NCI-H128 (cell line): ENCODE results near the gene TERT.

Experiments used
- DNase-seq: peaks from one replicate; lab custom pipeline; 2025; ENCODE audit not compliant: unreplicated experiment; lab: John Stamatoyannopoulos, UW

TERT gene

DNA sequence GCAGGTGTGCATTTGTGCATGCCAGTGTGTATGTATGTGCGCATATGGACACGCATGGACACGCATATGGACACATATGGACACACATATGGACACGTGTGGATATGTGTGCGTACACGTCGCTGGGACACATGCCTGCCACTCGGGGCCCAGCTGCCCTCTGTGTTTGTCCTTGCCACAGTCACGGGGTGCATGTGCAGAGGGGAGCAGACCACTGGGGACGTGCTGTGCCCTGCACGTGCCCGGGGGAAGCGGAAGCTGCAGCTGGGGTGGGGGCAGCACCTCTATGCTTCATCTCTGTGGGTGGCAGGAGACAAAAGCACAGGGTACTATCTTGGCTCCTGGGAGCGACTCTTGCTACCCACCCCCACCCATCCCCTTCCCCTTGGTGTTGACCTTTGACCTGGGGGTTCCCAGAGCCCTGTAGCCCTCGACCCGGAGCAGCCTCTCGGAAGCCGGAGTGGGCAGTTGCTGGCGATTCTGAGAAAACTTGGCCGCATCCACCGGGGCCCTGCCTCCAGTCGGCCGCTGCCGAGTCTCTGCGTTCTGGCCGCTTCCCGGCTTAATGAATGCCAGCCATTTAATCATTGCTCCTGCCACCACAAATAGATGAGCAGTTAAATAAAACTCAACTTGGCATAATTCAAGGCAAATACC lies 72.1 kb downstream of the TERT start:
- DNase-seq = no peak

DNA sequence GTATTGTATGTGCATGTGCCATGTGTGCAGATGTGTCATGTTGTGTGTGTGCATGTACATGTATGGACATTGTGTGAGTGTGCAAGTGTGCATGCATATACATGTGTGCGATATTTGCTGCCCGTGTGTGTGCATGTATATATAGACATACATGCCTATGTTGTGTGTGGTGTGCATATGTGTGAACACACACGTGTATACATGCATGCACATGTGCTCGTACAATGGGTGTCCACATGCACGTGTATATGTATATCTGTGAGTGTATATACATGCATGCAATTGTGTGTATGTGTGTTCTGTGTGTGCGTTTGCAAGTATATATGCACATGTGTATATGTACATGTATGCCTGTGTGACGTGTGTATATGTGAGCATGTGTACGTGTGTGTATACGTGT lies 72.7 kb downstream of the TERT start:
- no peak for DNase-seq

DNA sequence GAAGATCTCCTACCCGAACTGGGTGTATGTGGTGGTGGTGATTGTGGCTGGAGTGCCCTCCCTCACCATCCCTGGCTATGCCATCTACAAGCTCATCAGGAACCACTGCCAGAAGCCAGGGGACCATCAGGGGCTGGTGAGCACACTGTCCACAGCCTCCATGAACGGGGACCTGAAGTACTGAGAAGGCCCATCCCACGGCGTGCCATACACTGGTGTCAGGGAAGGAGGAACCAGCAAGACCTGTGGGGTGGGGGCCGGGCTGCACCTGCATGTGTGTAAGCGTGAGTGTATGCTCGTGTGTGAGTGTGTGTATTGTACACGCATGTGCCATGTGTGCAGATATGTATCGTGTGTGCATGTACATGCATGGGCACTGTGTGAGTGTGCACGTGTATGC lies 73.1 kb downstream of the TERT start:
- DNase-seq = no peak

DNA sequence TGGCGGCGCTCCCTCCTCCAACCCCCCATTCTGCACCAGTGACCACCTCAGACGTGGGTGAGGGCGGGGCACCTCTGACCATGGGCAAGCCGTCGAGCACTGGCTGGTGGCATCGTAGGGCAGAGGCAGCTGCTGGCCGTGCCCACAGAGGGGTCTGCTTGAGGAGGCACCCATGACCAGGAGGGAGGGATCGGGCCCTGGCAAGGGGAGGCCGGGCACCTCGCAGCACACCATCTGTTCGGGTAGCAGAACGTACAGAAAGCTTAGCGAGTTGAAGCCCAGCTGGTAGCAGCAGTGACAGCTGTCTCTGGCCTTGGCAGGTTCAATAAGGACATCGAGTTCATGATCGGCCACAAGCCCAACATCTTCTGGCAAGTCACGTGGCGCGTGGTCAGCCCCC lies 74.0 kb downstream of the TERT start:
- no peak for DNase-seq

DNA sequence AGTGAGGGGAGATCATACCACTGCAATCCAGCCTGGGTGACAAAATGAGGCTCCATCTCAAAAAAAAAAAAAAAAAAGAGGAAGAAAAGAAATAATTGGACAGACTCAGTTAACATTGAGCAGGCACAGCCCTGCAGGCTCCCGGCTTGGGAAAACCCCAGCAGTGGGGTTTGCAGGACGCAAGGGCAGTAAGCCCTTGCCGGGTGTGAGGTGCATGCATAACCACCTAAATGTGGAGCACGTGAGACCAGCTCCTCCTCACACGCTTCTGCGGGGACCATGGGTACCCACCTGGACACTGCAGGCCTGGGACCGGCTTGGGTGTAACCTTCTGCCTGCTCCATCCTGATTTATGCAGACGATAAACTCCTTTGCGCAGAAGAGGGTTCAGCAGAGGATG lies 74.5 kb downstream of the TERT start:
- DNase-seq = no peak

DNA sequence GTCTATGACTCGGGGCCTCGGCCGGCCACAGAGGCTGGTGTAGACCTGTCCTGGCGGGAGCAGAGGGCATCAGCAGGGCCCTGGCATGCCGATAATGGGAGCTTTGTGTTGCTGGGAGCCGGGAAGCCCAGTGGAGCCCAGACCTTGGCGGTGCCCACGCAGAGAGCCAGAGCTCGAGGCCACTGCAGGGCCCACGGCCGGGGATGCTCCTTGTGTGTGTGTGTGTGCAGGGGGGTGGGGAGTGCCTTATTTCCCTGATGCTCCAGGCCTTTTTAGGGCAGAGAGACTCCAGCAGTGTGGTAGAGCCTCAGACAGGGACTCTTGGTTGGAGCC lies 75.1 kb downstream of the TERT start:
- DNase-seq = no peak

DNA sequence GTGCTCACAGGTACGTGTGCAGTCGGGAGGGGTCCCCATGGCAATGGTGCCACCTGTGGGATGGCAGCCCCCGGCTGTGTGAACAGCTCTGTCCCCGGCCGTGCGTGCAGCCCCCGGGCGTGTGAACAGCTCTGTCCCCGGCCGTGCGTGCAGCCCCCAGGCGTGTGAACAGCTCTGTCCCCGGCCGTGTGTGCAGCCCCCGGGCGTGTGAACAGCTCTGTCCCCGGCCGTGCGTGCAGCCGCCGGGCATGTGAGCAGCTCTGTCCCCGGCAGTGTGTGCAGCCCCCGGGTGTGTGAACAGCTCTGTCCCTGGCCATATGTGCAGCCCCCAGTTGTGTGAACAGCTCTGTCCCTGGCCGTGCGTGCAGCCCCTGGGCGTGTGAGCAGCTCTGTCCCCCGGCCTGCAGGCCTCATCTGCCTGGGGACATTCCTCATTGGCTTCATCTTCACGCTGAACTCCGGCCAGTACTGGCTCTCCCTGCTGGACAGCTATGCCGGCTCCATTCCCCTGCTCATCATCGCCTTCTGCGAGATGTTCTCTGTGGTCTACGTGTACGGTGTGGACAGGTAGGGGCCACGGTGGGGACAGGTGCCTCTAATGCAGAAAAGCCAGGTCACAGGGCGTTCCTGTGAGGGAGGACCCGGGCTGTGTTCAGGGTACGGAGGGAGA lies 75.6 kb downstream of the TERT start:
- DNase-seq = no peak

DNA sequence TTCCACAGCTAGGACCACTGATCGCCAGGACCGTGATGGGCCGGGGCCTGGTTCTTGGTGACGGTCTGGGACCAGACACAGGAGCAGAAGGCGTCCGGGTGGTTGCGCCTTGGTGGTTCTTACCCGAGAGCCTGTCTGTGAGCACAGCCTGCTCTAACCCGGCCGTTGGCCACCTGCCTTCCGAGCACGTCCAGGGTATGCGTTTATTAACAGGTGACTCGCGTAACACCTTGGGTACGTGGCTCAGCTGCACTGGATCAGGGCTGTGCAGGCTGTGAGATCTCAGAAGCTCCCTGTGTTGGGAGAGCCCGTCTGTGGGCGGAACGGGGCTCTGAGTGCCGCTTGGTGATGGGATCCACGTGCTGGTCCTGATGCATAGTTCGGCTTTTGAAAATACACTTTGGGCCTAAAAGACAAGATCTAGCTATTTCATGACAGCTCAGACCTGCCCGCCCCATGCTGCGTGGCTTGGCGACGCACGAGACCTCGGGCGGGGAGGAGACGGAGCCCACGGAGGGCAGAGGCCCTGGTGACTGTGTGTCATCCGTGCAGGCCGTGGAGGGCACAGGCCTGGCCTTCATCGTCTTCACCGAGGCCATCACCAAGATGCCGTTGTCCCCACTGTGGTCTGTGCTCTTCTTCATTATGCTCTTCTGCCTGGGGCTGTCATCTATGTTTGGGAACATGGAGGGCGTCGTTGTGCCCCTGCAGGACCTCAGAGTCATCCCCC lies 76.4 kb downstream of the TERT start:
- DNase-seq = no peak

DNA sequence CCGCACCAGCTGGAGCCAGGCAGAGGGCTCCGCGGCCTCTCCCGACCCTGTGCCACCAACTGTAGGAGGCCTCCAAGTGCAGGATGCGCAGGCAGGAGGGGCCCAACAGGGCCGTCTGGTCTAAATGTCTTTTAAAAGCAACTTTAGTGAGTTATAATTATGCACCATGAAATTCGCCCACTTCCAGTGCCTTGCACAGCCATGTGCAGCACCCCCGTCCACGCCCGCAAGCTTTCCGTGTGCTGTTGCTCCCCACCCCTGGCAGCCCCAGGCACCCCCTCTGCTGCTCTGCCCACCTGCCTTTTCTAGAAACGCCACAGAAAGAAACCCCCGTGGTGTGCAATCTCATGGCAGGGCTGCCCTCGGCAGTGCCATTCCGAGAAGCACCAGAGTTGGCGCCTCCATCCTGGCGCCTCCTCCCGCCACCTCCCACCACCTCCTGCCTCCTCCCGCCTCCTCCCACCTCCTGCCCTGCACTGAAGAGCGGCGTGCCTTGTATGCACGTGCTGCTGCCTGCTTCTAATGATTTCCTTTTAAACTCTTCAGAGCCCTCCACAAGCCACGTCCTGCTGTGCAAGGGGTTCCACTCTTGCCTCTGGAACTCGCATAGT lies 77.2 kb downstream of the TERT start:
- DNase-seq = peak; percentile 18

DNA sequence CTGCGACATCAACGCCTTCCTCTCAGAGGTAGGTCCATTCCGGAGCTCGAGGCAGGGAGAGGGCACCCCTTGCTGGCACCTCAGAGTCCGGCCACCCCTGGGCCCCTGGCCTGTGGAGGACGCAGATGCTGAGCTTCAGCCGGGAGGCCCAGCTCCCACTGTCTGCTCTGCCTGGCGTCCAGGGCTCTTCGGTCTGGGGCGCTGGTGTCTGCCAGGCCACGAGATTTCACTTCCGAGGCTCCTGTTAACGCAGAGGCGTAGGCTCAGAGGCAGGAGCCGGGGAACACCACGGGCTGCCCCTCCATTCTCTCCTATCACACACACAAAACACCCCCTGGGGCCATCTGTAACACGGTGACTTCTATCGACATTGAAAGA lies 78.0 kb downstream of the TERT start:
- no peak for DNase-seq

DNA sequence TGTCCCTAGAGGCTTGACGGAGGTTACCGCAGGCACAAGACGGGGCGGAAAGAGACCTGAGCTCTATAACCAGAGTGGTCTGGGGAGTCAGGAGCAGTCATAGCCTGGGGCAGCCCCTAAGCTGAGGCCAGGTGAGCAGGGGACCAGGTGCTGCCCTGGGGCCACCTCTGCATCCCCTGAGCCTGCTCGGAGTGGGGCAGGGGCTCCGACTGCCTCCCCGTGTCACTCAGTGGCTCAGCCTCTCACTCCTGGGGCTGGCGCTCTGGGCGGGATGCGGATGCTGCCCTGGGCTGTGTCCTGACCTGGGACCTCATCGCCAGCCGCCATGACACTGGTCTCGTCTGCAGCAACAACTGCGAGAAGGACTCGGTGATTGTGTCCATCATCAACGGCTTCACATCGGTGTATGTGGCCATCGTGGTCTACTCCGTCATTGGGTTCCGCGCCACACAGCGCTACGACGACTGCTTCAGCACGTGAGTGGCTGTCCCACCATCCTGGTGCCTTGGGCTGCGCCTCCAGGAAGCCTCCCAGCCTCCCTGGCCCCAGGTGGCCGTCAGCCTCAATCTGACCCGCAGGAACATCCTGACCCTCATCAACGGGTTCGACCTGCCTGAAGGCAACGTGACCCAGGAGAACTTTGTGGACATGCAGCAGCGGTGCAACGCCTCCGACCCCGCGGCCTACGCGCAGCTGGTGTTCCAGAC lies 78.5 kb downstream of the TERT start:
- no peak for DNase-seq

DNA sequence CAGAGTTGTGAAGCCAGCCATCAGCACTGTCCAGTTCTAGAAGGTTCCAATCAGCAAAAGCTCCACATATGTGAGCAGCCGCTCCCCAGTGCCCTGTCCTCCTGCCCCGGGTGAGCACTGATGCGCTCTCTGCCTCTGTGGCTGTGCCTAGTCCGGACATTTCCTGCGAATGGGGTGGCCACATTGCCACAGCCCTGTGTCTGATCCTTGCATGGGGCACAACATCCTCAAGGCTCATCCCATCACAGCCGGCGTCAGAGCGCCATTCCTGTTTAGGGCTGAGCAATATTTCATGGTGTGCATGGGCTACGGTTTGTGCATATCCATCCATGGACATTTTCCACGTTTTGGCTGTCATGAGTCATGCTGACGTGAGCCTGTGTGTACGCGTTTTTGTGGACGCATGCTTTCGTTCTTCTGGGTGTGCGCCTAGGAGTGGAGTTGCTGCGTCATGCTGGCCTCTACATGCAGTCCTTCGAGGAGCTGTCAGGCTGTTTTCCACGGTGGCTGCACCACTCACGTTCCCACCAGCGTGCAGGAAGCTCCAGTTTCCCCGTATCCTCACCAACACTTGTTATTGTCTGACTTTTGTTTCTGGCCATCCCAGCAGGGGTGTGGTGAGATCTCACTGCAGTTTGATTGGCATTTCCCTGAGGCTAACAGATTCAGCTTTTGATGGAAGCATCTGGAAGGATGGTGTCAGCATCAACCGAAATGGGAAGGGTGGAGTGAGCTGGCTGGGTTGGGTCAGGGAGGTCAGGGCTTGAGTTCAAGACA lies 79.4 kb downstream of the TERT start:
- no peak for DNase-seq

DNA sequence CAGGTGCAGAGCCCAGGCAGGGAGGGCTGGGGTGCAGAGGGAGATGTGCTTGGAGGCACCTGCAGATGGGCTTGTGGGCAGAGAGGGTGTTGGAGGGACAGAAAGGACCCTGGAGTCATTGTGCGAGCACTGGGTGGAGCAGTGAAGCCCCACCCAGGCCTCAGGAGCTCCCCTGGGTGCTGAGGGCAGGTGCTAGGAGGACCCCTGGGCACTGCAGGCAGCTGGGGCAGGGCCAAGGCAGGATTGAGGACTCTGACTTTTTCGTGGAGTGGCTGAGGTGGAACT lies 80.0 kb downstream of the TERT start:
- DNase-seq = no peak

DNA sequence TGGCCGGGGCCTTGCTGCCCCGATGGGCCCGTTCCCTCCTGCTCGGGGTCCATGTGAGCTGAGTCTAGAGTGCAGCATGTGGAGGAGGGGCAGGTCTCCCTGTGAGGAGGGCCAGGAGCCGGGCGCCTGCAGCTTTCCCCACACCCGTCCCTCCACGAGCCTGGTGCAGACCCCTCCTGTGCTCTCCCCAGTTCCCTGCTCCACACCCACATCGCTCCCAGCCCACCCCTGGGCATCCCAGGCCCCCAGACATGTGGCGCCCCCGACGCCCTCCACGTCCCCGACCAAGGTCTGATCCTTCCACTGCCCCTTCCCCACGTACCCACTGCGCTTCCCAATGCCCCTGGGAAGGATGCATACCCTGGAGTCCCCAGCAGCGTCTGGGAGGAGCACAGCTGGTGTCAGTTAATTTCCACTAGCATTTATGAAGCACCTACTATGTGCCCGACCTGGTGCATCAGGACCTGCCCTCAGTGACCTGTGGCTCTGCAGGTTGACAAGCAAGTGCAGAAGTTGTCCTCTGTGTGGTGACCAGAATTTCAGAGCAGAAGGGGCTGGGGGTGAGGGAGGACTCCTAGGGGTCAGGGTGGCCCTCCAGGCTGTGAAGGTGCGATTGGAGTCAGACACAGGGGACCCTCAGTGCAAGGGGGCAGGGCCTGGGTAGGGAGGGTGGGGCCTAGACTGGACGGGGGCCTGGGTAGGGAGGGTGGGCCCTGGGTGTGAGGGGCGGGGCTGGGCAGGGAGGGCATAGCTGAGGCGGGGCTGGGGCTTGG lies 80.5 kb downstream of the TERT start:
- DNase-seq = no peak

DNA sequence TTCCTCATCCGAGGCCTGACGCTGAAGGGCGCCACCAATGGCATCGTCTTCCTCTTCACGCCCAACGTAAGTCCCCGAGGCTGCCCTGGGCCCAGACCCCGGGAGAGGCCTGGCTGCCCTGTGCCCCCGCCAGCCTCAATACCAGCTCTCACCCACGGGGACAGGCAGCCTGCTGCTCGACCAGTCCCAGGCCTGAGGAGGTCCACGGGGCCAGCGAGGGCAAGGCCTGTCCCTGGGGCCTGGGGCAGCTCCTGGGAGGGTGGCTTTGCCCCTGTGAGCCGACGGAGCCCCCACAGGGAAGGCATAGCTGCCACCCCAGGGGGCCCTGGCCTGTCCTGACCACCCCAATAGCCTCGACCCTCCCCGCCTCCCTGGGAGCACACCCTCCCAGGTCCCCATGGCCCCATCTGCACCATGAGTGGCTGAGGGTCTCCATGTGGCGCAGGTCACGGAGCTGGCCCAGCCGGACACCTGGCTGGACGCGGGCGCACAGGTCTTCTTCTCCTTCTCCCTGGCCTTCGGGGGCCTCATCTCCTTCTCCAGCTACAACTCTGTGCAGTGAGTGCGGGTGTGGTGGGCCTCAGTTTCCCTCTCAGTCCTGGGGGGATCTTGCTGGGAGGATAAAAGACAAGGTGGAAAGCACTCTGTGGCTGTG lies 81.2 kb downstream of the TERT start:
- no peak for DNase-seq

DNA sequence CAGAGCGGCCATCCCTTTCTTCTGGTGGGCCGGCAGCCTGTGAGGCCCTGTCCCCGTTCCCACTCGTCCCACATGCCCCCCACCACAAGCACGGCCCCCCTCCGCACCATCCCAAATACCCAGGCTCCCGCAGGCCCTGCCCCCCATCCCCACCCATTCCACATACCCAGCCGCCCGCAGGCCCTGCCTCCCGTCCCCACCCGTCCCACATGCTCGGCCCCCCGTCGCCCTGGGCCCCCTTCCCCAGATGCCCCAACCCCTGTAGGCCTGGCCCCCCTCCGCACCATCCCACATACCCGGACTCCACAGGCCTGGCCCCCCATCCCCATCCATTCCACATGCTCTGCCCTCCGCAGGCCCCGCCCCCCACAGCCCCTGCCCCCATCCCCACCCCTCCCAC lies 82.0 kb downstream of the TERT start:
- no peak for DNase-seq

DNA sequence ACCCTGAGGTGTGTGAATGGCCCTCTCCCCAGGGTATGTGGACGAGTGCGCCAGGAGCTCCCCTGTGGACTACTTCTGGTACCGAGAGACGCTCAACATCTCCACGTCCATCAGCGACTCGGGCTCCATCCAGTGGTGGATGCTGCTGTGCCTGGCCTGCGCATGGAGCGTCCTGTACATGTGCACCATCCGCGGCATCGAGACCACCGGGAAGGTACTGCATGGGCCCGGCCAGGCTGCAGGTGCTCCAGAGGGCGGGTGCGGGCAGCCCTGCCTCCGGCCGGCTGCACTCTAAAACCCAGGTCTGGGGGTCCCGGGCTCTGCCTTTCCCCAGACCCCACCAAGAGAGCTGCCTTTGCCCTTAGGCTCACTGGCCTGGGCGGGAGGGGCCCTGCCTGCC lies 82.6 kb downstream of the TERT start:
- no peak for DNase-seq

DNA sequence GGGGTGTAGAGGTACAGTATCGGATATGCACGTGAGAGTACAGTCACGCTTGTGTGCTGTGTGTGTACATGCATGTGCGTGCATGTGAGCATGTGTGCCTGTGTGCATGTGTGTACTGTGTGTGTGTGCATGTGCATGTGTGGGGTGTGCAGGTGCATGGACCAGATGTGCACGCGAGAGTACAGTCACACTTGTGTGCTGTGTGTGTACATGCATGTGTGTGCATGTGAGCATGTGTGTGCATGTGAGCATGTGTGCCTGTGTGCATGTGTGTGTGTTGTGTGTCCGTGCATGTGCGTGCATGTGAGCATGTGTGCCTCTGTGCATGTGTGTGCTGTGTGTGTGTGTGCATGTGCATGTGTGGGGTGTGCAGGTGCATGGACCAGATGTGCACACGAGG lies 83.2 kb downstream of the TERT start:
- no peak for DNase-seq

DNA sequence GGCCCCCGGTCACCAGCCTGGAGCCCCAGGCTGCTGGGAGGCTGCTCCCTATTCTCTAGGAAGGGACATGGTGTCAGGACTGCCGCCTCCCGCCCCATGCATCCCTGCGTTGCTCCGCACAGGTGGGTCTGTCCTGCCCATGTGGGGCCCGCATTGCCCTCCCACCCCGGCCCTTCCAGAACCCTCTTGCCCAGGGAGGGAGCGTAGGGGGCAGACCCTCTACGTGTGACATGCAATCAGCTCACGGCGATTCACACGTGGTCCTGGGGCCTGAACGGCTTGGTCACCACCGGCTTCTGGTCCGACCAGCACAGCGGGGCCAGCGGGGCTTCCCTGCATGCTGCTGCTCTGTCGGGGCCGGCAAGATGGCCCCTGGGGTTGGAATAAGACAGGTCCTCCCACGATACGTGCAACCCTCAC lies 84.0 kb downstream of the TERT start:
- no peak for DNase-seq
